SK-N-SH treated with all-trans-retinoic acid at 6 μM for 48 hours (cell line): ENCODE data around the gene RAB6A.

Experiments used
- ATAC-seq: fragments of 200-7000 bp; cut with Tn5 transposase; 3 replicates; pipeline ENCODE4 v1.9.1; 2020; ENCODE audit warnings: mild to moderate bottlenecking, moderate library complexity
- ARNTL ChIP-seq: fragments of 450-650 bp; formaldehyde crosslinking; IDR thresholded peaks from 2 replicates; pipeline ENCODE4 v1.5.0; 2020; ENCODE audit warnings: low read depth, mild to moderate bottlenecking, moderate library complexity, borderline replicate concordance
- BACH2 ChIP-seq: fragments of 250-450 bp; sonication (Bioruptor Pico); IDR thresholded peaks from 2 replicates; pipeline ENCODE4 v1.9.0; 2021; ENCODE audit warnings: mild to moderate bottlenecking, borderline replicate concordance
- CSDC2 ChIP-seq: fragments of 250-450 bp; sonication (Bioruptor Pico); IDR thresholded peaks from 2 replicates; pipeline ENCODE4 v1.5.0; 2020; ENCODE audit warnings: mild to moderate bottlenecking, moderate library complexity
- ESRRG ChIP-seq: fragments of 250-450 bp; sonication (Bioruptor Pico); IDR thresholded peaks from 2 replicates; pipeline ENCODE4 v1.6.1; 2021; ENCODE audit warnings: mild to moderate bottlenecking
- GLIS3 ChIP-seq: fragments of 250-450 bp; sonication (Bioruptor Pico); IDR thresholded peaks from 2 replicates; pipeline ENCODE4 v1.5.0; 2020; ENCODE audit warnings: mild to moderate bottlenecking, moderate library complexity
- ISL1 ChIP-seq: fragments of 250-450 bp; sonication (Bioruptor Pico); IDR thresholded peaks from 2 replicates; pipeline ENCODE4 v2.1.2; 2022; ENCODE audit warnings: mild to moderate bottlenecking, moderate library complexity
- OSR1 ChIP-seq: fragments of 250-450 bp; sonication (Bioruptor Pico); IDR thresholded peaks from 2 replicates; pipeline ENCODE4 v1.8.0; 2022; ENCODE audit warnings: moderate library complexity, mild to moderate bottlenecking, inconsistent platforms
- PPARA ChIP-seq: fragments of 250-450 bp; sonication (Bioruptor Pico); IDR thresholded peaks from 2 replicates; pipeline ENCODE4 v1.5.0; 2020; ENCODE audit warnings: mild to moderate bottlenecking, borderline replicate concordance
- RARB ChIP-seq: fragments of 250-450 bp; sonication (Bioruptor Pico); IDR thresholded peaks from 2 replicates; pipeline ENCODE4 v1.8.0; 2021; ENCODE audit warnings: mild to moderate bottlenecking, moderate library complexity
- SNAI2 ChIP-seq: fragments of 250-450 bp; sonication (Bioruptor Pico); IDR thresholded peaks from 2 replicates; pipeline ENCODE4 v1.5.0; 2020; ENCODE audit warnings: mild to moderate bottlenecking, moderate library complexity
- TCF4 ChIP-seq: fragments of 250-450 bp; sonication (Bioruptor Pico); IDR thresholded peaks from 2 replicates; pipeline ENCODE4 v1.8.0; 2021; ENCODE audit warnings: mild to moderate bottlenecking, moderate library complexity, borderline replicate concordance
- TOX ChIP-seq: fragments of 250-450 bp; sonication (Bioruptor Pico); IDR thresholded peaks from 2 replicates; pipeline ENCODE4 v1.8.0; 2021; ENCODE audit warnings: mild to moderate bottlenecking, moderate library complexity, borderline replicate concordance
- ZC3H10 ChIP-seq: fragments of 250-450 bp; sonication (Bioruptor Pico); IDR thresholded peaks from 2 replicates; pipeline ENCODE4 v1.5.1; 2021; ENCODE audit warnings: mild to moderate bottlenecking, moderate library complexity
- ZFP3 ChIP-seq: fragments of 250-450 bp; sonication (Bioruptor Pico); IDR thresholded peaks from 2 replicates; pipeline ENCODE4 v1.5.0; 2020; ENCODE audit warnings: mild to moderate bottlenecking, moderate library complexity
- ZNF565 ChIP-seq: fragments of 450-650 bp; formaldehyde crosslinking; conservative IDR thresholded peaks from 2 replicates; pipeline ENCODE4 v1.5.0; 2020; ENCODE audit warnings: low read depth, mild to moderate bottlenecking, moderate library complexity
- ZNF70 ChIP-seq: fragments of 450-650 bp; formaldehyde crosslinking; IDR thresholded peaks from 2 replicates; pipeline ENCODE4 v1.5.0; 2020; ENCODE audit warnings: mild to moderate bottlenecking, moderate library complexity
- TF ChIP-seq, protein P1 (sequence below): fragments of 250-450 bp; sonication (Bioruptor Pico); IDR thresholded peaks from 2 replicates; pipeline ENCODE4 v1.8.0; 2020; ENCODE audit warnings: mild to moderate bottlenecking, moderate library complexity, borderline replicate concordance
- TF ChIP-seq, protein P2 (sequence below): fragments of 250-450 bp; sonication (Bioruptor Pico); IDR thresholded peaks from 2 replicates; pipeline ENCODE4 v1.8.0; 2021; ENCODE audit warnings: low read depth, mild to moderate bottlenecking, moderate library complexity, borderline replicate concordance
- TF ChIP-seq, protein P3 (sequence below): fragments of 250-450 bp; sonication (Bioruptor Pico); IDR thresholded peaks from 2 replicates; pipeline ENCODE4 v1.5.0; 2020; ENCODE audit warnings: mild to moderate bottlenecking, moderate library complexity

The RAB6A gene

DNA sequence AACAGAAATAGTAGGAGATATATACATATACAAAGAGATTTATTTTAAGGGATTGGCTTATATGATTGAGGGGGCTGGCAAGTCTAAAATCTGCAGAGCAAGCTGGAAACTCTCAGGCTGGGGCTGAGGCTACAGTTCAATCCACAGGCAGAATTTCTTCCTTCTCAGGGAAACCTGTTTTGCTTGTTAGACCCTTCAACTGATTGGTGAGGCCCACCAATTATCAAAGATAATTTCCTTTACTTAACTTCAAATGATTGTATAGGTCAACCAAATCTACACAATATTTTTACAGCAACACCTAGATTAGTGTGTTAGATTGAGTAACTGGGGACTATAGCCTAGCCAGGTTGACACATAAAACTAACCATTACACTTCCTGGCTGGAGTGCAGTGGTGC lies 119.2 kb downstream of the RAB6A start:
- ATAC-seq = no peak
- no peak for TF ChIP-seq ESRRG (CRISPR knock-in tag)

DNA sequence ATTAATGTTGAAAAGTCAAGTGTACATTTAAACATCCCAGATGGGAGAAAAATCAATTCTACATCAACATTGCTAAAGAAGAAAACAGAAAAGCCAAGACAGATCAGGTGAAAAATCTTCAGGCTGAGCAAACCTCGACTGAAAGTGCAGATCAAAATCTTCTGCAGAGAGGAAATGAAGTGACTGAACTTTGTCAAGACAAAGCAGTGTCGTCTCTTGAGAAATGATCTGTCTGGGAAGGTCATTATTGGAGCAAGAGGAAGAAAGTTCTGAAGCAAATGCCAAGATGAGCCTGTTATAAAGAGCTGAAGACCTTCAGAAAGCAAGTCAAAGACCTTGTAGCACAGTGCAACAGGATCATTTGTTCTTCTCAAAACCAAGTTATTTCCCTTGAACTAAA lies 120.3 kb downstream of the RAB6A start:
- TF ChIP-seq GLIS3 (CRISPR knock-in tag) (no peak), ARNTL (no peak)
- TF ChIP-seq, all 23 proteins: peak for 0
- ATAC-seq = no peak

DNA sequence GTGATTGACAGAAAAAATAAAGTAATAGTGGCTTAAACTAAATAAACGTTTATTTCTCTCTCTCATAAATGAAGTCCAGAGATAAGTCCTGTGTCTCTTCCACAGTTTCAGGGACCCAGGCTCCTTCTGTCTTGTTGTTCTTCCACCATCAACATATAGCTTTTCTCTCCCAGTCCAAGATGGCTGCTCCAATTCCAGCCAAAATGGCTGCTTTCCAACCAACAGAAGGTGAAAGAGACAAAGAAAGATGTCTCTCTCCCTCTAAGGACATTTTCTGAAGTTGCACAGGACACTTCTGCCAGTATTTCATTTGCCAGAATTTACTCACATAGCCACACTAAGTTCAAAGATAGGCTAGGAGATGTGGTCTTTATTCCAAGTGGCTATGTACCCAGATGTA lies 123.9 kb downstream of the RAB6A start:
- TF ChIP-seq CSDC2 (CRISPR knock-in tag) (no peak), OSR1 (no peak), BACH2 (no peak), TCF4 (CRISPR knock-in tag) (no peak), SNAI2 (CRISPR knock-in tag) (no peak), ZFP3 (CRISPR knock-in tag) (no peak), ISL1 (CRISPR knock-in tag) (no peak), ZNF565 (CRISPR knock-in tag) (no peak), ARNTL (no peak)
- TF ChIP-seq, protein P1, sequence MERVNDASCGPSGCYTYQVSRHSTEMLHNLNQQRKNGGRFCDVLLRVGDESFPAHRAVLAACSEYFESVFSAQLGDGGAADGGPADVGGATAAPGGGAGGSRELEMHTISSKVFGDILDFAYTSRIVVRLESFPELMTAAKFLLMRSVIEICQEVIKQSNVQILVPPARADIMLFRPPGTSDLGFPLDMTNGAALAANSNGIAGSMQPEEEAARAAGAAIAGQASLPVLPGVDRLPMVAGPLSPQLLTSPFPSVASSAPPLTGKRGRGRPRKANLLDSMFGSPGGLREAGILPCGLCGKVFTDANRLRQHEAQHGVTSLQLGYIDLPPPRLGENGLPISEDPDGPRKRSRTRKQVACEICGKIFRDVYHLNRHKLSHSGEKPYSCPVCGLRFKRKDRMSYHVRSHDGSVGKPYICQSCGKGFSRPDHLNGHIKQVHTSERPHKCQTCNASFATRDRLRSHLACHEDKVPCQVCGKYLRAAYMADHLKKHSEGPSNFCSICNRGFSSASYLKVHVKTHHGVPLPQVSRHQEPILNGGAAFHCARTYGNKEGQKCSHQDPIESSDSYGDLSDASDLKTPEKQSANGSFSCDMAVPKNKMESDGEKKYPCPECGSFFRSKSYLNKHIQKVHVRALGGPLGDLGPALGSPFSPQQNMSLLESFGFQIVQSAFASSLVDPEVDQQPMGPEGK (CRISPR knock-in tag) = no peak
- ATAC-seq = no peak

DNA sequence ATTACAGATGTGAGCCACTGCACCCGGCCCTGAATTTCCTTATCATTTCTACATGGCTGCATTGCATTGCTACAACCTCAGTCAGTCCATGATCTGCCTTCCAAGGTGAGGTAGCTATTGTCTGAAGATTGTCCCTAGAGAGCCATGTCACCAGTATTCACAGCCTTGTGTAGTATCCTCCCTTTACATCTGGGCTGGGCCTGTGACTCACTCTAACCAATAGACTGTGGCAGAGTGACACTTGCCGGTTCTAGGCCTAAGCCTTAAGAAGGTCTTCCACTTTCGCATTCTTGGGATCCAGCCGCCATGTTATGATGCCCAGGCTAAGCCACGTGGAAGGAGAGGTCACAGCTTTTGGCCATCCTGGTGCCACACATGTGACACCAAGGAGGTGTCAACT lies 124.6 kb downstream of the RAB6A start:
- TF ChIP-seq ZNF565 (CRISPR knock-in tag) (no peak), TCF4 (CRISPR knock-in tag) (no peak), ZNF70 (CRISPR knock-in tag) (no peak), OSR1 (no peak)
- TF ChIP-seq, protein P2, sequence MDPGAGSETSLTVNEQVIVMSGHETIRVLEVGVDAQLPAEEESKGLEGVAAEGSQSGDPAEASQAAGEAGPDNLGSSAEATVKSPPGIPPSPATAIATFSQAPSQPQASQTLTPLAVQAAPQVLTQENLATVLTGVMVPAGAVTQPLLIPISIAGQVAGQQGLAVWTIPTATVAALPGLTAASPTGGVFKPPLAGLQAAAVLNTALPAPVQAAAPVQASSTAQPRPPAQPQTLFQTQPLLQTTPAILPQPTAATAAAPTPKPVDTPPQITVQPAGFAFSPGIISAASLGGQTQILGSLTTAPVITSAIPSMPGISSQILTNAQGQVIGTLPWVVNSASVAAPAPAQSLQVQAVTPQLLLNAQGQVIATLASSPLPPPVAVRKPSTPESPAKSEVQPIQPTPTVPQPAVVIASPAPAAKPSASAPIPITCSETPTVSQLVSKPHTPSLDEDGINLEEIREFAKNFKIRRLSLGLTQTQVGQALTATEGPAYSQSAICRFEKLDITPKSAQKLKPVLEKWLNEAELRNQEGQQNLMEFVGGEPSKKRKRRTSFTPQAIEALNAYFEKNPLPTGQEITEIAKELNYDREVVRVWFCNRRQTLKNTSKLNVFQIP = no peak
- no peak for ATAC-seq

DNA sequence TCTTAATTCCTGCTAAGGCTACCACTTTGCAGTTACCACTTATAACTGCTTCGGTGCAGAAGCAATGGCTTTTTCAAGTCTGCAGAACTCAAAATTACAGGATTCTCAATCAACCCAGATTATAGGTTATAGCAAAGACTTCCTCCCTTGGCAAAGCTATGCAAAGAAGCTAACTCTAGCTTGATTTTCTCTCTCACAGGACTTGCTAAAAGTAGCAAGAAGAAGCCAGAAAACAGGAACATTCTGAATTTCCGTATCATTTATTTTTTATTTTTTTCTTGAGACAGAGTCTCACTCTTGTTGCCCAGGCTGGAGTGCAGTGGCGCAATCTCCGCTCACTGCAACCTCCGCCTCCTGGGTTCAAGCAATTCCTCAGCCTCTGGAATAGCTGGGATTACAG lies 125.2 kb downstream of the RAB6A start:
- ATAC-seq = no peak
- no peak for TF ChIP-seq ESRRG (CRISPR knock-in tag)
- no peak for TF ChIP-seq TOX (CRISPR knock-in tag)
- TF ChIP-seq ZC3H10 (CRISPR knock-in tag) = no peak
- TF ChIP-seq, protein P3, sequence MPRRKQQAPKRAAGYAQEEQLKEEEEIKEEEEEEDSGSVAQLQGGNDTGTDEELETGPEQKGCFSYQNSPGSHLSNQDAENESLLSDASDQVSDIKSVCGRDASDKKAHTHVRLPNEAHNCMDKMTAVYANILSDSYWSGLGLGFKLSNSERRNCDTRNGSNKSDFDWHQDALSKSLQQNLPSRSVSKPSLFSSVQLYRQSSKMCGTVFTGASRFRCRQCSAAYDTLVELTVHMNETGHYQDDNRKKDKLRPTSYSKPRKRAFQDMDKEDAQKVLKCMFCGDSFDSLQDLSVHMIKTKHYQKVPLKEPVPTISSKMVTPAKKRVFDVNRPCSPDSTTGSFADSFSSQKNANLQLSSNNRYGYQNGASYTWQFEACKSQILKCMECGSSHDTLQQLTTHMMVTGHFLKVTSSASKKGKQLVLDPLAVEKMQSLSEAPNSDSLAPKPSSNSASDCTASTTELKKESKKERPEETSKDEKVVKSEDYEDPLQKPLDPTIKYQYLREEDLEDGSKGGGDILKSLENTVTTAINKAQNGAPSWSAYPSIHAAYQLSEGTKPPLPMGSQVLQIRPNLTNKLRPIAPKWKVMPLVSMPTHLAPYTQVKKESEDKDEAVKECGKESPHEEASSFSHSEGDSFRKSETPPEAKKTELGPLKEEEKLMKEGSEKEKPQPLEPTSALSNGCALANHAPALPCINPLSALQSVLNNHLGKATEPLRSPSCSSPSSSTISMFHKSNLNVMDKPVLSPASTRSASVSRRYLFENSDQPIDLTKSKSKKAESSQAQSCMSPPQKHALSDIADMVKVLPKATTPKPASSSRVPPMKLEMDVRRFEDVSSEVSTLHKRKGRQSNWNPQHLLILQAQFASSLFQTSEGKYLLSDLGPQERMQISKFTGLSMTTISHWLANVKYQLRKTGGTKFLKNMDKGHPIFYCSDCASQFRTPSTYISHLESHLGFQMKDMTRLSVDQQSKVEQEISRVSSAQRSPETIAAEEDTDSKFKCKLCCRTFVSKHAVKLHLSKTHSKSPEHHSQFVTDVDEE (CRISPR knock-in tag) = no peak
- no peak for TF ChIP-seq RARB (CRISPR knock-in tag)
- TF ChIP-seq ISL1 (CRISPR knock-in tag) = no peak
- TF ChIP-seq ARNTL = no peak
- TF ChIP-seq, protein P1 (CRISPR knock-in tag) = no peak
- no peak for TF ChIP-seq SNAI2 (CRISPR knock-in tag)
- TF ChIP-seq PPARA (CRISPR knock-in tag) = no peak
